HUES64 (cell line): Measurements from ENCODE around the gene CITED4.

Experiments used
- H3K27ac ChIP-seq: 2 replicates; pipeline ENCODE4 v1.7.0; 2013; ENCODE audit warnings: low read depth, low read length, inconsistent platforms
- H3K27me3 ChIP-seq: 2 replicates; pipeline ENCODE4 v1.6.1; 2013; ENCODE audit warnings: mild to moderate bottlenecking, low read length; ENCODE audit not compliant: insufficient read depth
- H3K36me3 ChIP-seq: 2 replicates; pipeline ENCODE4 v1.6.1; 2013; ENCODE audit warnings: mild to moderate bottlenecking, low read length; ENCODE audit not compliant: insufficient read depth
- H3K4me1 ChIP-seq: 2 replicates; pipeline ENCODE4 v1.6.1; 2013; ENCODE audit warnings: mild to moderate bottlenecking, low read length, moderate library complexity; ENCODE audit not compliant: insufficient read depth
- H3K4me3 ChIP-seq: 2 replicates; pipeline ENCODE4 v1.5.1; 2013; ENCODE audit warnings: mild to moderate bottlenecking, low read length, moderate library complexity
- H3K9ac ChIP-seq: 2 replicates; pipeline ENCODE4 v1.6.1; 2013; ENCODE audit warnings: mild to moderate bottlenecking, low read depth, low read length
- H3K9me3 ChIP-seq: 2 replicates; pipeline ENCODE4 v1.6.1; 2013; ENCODE audit warnings: low read depth, low read length; ENCODE audit not compliant: insufficient read depth
- WGBS: fragments of 150-250, 120-280 bp; methylation state at CpG from one replicate; pipeline ENCODE4 v1.1.7; 2013; ENCODE audit warnings: missing lambda C conversion rate; 5-methylcytosine and 5-hydroxymethylcytosine counted together

Gene CITED4

GRCh38 chr1:40829631-40830245 lies 32.4 kb downstream of the CITED4 start:
- Histone ChIP-seq H3K4me3 (no peak overlapping the region), H3K4me1 (peaks cover 13% of the 10 kb centered on the region), H3K27me3 (no peaks in the 10 kb centered on the region), H3K9me3 (no peaks in the 10 kb centered on the region), H3K36me3 (no peaks in the 10 kb centered on the region), H3K9ac (no peak overlapping the region), H3K27ac (no peak overlapping the region)
- WGBS: 90% methylated on average over 13 of the region's 14 CpGs

- H3K9me3 ChIP-seq: no peaks in the 10 kb centered on the region
- no peak overlapping the region for H3K4me3 ChIP-seq
Measured at GRCh38 chr1:40825996-40826395, 36.2 kb downstream of the CITED4 start.

GRCh38 chr1:40825435-40825788 lies 36.8 kb downstream of the CITED4 start:
- H3K36me3 ChIP-seq: no peaks in the 10 kb centered on the region
- H3K4me3 ChIP-seq: no peak overlapping the region
- WGBS: 48% methylated on average over 3 of the region's 3 CpGs
- peak overlapping the region; percentile 23; the same call in 1 of the 2 replicates for H3K9ac ChIP-seq
- no peaks in the 10 kb centered on the region for H3K9me3 ChIP-seq
- peaks cover 20% of the 10 kb centered on the region for H3K4me1 ChIP-seq
- no peaks in the 10 kb centered on the region for H3K27me3 ChIP-seq
- H3K27ac ChIP-seq: peak overlapping the region; percentile 61

More at GRCh38 chr1:40825996-40826395, 36.2 kb downstream of the CITED4 start:
- no peaks in the 10 kb centered on the region for H3K27me3 ChIP-seq
- H3K36me3 ChIP-seq: no peaks in the 10 kb centered on the region
- H3K27ac ChIP-seq: peak overlapping the region; percentile 61; the same call in 1 of the 2 replicates
- peaks cover 20% of the 10 kb centered on the region for H3K4me1 ChIP-seq
- H3K9ac ChIP-seq: no peak overlapping the region
- 62% methylated on average over 5 of the region's 5 CpGs for WGBS

- peaks cover 20% of the 10 kb centered on the region for H3K4me1 ChIP-seq
- no peaks in the 10 kb centered on the region for H3K36me3 ChIP-seq
- H3K9ac ChIP-seq: peak overlapping the region; percentile 40; the same call in 1 of the 2 replicates
- peak overlapping the region; percentile 79 for H3K27ac ChIP-seq
- no peaks in the 10 kb centered on the region for H3K9me3 ChIP-seq
- 56% methylated on average over 16 of the region's 18 CpGs for WGBS
- no peaks in the 10 kb centered on the region for H3K27me3 ChIP-seq
- no peak overlapping the region for H3K4me3 ChIP-seq
Measured at GRCh38 chr1:40824591-40825434, 37.4 kb downstream of the CITED4 start.

GRCh38 chr1:40823983-40824382 lies 38.2 kb downstream of the CITED4 start:
- no peak overlapping the region for H3K9ac ChIP-seq
- H3K27me3 ChIP-seq: no peaks in the 10 kb centered on the region
- no peaks in the 10 kb centered on the region for H3K36me3 ChIP-seq
- WGBS: 93% methylated on average over 17 of the region's 17 CpGs
- peaks cover 20% of the 10 kb centered on the region for H3K4me1 ChIP-seq
- no peaks in the 10 kb centered on the region for H3K9me3 ChIP-seq
- H3K27ac ChIP-seq: peak overlapping the region; percentile 79; the same call in 1 of the 2 replicates
- H3K4me3 ChIP-seq: no peak overlapping the region

- H3K27ac ChIP-seq: no peak overlapping the region
- 91% methylated on average over 4 of the region's 4 CpGs for WGBS
- peaks cover 2% of the 10 kb centered on the region; the same call in 1 of the 2 replicates for H3K27me3 ChIP-seq
- H3K9ac ChIP-seq: no peak overlapping the region
- H3K9me3 ChIP-seq: no peaks in the 10 kb centered on the region
- H3K4me1 ChIP-seq: peaks cover 20% of the 10 kb centered on the region
- no peak overlapping the region for H3K4me3 ChIP-seq
- no peaks in the 10 kb centered on the region for H3K36me3 ChIP-seq
Measured at GRCh38 chr1:40823345-40823744, 38.8 kb downstream of the CITED4 start.

- H3K4me3 ChIP-seq: no peak overlapping the region
- no peak overlapping the region for H3K9ac ChIP-seq
- peaks cover 20% of the 10 kb centered on the region for H3K4me1 ChIP-seq
- 91% methylated on average over 12 of the region's 12 CpGs for WGBS
- H3K27me3 ChIP-seq: peaks cover 7% of the 10 kb centered on the region
- H3K36me3 ChIP-seq: no peaks in the 10 kb centered on the region
- H3K9me3 ChIP-seq: no peaks in the 10 kb centered on the region
- H3K27ac ChIP-seq: no peak overlapping the region
Measured at GRCh38 chr1:40822890-40823289, 39.3 kb downstream of the CITED4 start.

GRCh38 chr1:40820911-40821693 lies 41.1 kb downstream of the CITED4 start:
- H3K9me3 ChIP-seq: no peaks in the 10 kb centered on the region
- H3K4me3 ChIP-seq: no peak overlapping the region
- no peak overlapping the region for H3K27ac ChIP-seq
- no peak overlapping the region for H3K9ac ChIP-seq
- H3K27me3 ChIP-seq: peaks cover 20% of the 10 kb centered on the region
- H3K4me1 ChIP-seq: peaks cover 20% of the 10 kb centered on the region
- H3K36me3 ChIP-seq: no peaks in the 10 kb centered on the region
- 80% methylated on average over 5 of the region's 6 CpGs for WGBS

GRCh38 chr1:40820251-40820797 lies 41.8 kb downstream of the CITED4 start:
- H3K9ac ChIP-seq: no peak overlapping the region
- H3K27ac ChIP-seq: no peak overlapping the region
- WGBS: 86% methylated on average over 3 of the region's 3 CpGs

GRCh38 chr1:40819101-40819500 lies 43.1 kb downstream of the CITED4 start:
- Histone ChIP-seq H3K4me1 (peaks cover under 1% of the 10 kb centered on the region; the same call in 1 of the 2 replicates), H3K27ac (no peak overlapping the region), H3K9ac (no peak overlapping the region), H3K36me3 (no peaks in the 10 kb centered on the region), H3K9me3 (no peaks in the 10 kb centered on the region), H3K27me3 (peaks cover 23% of the 10 kb centered on the region), H3K4me3 (peak overlapping the region; percentile 77)
- 75% methylated on average over 22 of the region's 26 CpGs for WGBS

More at GRCh38 chr1:40820251-40820797, 41.8 kb downstream of the CITED4 start:
- H3K36me3 ChIP-seq: no peaks in the 10 kb centered on the region
- no peak overlapping the region for H3K4me3 ChIP-seq
- H3K4me1 ChIP-seq: peaks cover 13% of the 10 kb centered on the region
- H3K9me3 ChIP-seq: no peaks in the 10 kb centered on the region
- peaks cover 22% of the 10 kb centered on the region for H3K27me3 ChIP-seq
